DLD1 (cell line): ENCODE results near the gene LAMC2.
"Not testable (repeated sequence)": the region's sequence is repeated elsewhere in the genome, so short reads cannot be mapped to it uniquely, and the experiment has no call there.

Experiments used
- in situ Hi-C: cut with HindIII; loops from 2 replicates; pipeline ENCODE4 v1.10.0; 2017; ENCODE audit warnings: low sequenced_read_pairs

Gene LAMC2

DNA sequence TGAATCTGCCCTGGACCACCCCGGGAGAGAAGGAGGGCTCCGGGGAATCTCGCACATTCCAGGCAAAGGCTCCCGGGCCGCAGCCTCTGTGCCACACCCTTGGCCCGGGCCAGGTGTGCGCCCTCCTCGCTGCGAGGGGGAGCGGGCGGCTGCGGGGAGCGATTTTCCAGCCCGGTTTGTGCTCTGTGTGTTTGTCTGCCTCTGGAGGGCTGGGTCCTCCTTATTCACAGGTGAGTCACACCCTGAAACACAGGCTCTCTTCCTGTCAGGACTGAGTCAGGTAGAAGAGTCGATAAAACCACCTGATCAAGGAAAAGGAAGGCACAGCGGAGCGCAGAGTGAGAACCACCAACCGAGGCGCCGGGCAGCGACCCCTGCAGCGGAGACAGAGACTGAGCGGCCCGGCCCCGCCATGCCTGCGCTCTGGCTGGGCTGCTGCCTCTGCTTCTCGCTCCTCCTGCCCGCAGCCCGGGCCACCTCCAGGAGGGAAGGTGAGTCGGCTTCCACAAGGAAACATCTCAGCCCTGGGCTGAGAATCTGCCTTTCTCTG is at the start of gene LAMC2:
TSS of gene LAMC2 (plus strand) at position 324 of the 550 bp plus-strand sequence. CDS start at position 413, 89 bp downstream.
- in situ Hi-C loops = no loop called here

DNA sequence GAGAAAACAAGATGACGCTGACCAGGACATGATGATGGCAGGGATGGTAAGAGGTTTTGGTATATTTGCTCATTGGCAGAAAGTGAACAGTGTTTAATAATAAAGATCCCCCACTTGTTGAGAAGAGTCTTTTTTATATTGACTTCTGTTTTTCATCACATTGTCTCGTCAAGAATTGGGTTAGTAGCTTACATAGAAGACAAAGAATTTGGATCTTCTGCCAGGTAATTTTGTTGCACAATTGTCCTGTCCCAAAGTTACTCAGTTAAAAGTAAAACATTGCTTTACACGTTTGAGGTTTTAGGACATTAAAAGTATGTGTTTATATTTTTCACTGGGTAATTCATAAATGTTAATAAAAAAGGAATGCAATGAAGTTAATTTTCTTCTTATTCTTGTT is 48.3 kb upstream of the LAMC2 start:
- in situ Hi-C loops = loop anchor here (25.0 kb wide), 1 partner anchor 100 kb away; no protein-coding TSS in a partner anchor

DNA sequence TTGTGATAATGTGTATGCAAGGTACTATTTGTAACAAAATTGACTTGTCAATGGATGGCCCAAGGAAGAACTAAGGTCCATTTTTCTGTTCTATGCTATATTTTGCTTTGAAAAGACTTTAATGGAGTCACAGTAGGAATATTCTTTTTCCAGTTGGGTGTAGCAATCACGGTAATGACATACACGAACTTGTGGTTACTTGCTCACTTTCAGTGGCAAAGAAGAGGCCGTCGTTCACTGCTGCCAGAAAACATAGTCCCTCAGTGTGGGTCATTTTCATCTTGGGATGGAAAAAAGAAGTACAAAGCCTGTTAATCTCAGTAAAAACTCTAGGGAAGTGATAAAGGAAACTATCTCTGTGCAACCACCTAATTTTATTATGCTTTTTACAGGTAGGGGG is 47.8 kb upstream of the LAMC2 start:
- in situ Hi-C loops = loop anchor here (25.0 kb wide), 1 partner anchor 99 kb away; no protein-coding TSS in a partner anchor

DNA sequence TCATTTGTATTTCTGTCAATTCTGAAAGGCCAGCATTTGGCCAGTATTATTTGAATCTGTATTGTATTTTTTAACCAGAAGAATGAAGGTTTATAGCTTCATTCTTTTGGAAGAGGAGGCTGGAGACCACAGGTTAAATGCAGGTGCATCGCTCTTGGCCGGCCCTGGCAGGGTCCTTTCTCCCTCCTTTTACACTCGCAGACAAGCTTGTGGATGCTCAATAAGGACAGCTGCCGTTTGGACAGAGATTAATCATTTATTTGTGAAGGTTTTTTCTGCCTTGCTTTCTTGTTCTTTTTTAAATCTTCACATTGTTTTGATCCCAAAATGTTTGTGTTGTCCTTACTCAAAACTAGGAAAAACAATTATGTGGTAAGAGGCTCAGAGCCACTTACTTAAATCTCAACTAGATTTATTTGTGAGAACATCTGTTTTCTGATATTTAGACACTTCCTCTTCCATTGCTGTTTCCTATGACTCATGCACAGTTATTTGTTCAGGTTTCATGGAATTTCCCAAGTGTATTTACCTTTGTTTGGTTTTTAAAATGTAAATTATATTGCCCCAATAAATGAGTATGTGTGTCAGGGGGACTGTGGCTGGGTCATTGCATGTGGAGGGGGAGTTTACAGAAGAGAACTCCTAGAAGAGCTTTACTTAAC is 46.7 kb upstream of the LAMC2 start:
- in situ Hi-C loops = loop anchor here (25.0 kb wide), 1 partner anchor 98 kb away; no protein-coding TSS in a partner anchor

DNA sequence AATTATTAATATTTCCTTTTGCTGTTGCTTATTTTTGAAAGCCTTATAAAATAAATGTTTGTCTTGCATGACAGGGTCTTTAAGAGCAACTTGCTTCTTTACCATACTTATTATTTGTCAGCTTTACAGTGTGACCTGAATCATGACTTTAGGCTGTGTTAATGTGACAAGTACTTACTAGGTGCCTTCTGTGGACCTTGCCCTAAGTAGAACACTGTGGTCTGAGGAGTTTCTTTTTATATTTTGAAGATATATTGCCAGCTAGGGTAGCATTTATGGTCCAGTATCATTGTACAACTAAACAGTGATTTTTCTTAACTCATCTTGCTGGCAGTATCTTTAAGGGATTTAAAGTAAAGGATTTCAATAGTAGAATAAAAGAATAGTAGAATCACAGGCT is 45.4 kb upstream of the LAMC2 start:
- in situ Hi-C loops = loop anchor here (25.0 kb wide), 1 partner anchor 97 kb away; no protein-coding TSS in a partner anchor

DNA sequence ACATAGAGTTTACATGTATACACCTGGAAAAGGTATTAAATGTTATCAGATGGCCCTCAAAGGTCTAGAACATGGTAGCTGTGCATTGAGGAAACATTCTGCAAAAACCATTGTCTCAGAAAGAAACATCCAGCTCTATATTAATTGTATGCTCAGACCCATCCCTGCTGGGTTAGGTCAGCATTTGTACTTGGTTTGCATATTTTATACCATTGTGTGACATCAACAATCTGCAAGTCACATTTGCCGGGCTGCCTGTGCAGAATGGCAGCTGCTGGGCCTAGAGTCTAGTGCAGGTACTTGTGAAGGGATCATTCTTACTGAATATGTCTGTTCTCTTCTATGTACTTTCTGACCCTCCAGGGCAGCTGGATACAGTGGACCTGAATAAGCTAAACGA is 43.9 kb upstream of the LAMC2 start:
- in situ Hi-C loops = loop anchor here (25.0 kb wide), 1 partner anchor 95 kb away; no protein-coding TSS in a partner anchor

DNA sequence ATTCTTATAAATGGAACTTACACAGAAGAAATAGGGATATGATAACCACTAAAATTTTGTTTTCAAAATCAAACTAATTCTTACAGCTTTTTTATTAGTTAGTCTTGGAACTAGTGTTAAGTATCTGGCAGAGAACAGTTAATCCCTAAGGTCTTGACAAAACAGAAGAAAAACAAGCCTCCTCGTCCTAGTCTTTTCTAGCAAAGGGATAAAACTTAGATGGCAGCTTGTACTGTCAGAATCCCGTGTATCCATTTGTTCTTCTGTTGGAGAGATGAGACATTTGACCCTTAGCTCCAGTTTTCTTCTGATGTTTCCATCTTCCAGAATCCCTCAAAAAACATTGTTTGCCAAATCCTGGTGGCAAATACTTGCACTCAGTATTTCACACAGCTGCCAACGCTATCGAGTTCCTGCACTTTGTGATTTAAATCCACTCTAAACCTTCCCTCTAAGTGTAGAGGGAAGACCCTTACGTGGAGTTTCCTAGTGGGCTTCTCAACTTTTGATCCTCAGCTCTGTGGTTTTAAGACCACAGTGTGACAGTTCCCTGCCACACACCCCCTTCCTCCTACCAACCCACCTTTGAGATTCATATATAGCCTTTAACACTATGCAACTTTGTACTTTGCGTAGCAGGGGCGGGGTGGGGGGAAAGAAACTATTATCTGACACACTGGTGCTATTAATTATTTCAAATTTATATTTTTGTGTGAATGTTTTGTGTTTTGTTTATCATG is 42.3 kb upstream of the LAMC2 start:
- in situ Hi-C loops = loop anchor here (25.0 kb wide), 1 partner anchor 94 kb away; no protein-coding TSS in a partner anchor

DNA sequence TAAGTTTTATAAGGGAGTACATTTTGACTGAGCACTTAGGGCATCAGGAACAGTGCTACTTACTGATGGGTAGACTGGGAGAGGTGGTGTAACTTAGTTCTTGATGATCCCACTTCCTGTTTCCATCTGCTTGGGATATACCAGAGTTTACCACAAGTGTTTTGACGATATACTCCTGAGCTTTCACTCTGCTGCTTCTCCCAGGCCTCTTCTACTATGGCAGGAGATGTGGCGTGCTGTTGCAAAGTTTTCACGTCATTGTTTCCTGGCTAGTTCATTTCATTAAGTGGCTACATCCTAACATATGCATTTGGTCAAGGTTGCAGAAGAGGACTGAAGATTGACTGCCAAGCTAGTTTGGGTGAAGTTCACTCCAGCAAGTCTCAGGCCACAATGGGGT is 41.3 kb upstream of the LAMC2 start:
- in situ Hi-C loops = loop anchor here (25.0 kb wide), 1 partner anchor 93 kb away; no protein-coding TSS in a partner anchor

DNA sequence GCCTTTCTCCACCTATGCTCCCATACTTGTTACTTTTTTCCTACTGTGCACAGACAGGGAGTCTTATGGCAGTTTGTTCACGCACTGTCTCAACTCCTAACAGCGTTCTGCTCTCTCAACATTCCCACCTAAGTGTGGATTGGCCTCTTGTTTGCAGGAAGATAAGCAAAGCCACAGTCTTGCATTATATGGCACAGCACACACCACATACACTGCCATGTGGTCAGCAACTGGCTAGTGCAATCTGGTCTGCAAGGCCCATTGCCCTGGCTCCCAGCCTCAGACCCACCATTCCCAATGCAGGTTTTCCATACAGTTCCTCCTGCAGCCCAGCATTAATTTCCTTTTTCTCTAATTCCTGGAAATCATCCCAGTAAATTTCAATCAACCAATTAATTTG is 38.3 kb upstream of the LAMC2 start:
- in situ Hi-C loops = loop anchor here (25.0 kb wide), 1 partner anchor 90 kb away; no protein-coding TSS in a partner anchor

DNA sequence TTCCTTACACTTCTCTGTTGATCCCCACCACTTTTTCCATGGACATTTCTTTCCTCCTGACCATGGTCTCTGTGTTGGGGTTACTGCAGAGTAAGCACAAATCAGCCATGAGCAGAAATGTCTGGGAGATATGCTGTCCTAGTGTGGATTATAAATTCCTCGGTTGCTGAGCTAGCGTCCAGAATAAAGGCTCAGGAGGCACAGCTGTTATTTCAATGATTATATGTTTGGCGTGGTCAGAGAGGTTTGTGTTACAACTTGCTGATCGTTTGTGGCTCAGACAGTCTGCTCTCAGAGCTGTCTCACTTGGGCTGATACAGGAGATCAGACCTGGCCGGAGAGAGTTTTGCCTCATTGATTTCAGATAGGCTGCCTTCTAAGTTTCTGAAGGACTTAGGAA is 37.5 kb upstream of the LAMC2 start:
- in situ Hi-C loops = loop anchor here (25.0 kb wide), 1 partner anchor 89 kb away; no protein-coding TSS in a partner anchor

DNA sequence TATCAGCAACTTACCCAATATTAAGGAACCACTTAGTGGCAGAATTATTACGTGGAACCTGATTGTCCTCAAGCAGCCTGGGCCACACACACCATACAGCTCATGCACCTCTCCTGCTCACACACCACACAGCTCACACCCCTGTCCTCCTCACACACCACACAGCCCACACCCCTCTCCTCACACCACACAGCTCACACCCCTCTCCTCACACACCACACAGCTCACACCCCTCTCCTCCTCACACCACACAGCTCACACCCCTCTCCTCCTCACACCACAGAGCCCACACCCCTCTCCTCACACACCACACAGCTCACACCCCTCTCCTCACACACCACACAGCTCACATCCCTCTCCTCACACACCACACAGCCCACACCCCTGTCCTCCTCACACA is 36.8 kb upstream of the LAMC2 start:
- in situ Hi-C loops = loop anchor here (25.0 kb wide), 1 partner anchor 88 kb away; no protein-coding TSS in a partner anchor

DNA sequence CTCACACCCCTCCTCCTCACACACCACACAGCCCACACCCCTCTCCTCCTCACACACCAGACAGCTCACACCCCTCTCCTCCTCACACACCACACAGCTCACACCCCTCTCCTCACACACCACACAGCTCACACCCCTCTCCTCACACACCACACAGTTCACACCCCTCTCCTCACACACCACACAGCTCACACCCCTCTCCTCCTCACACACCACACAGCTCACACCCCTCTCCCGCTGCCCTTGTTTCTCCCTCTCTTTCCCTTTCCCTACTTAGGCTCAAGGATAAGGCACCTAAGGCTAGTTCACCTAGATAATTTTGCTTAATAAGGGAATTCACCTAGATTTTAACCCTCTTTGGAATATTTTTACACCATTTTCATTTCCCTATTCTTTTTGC is 36.0 kb upstream of the LAMC2 start:
- in situ Hi-C loops = not testable (repeated sequence)

DNA sequence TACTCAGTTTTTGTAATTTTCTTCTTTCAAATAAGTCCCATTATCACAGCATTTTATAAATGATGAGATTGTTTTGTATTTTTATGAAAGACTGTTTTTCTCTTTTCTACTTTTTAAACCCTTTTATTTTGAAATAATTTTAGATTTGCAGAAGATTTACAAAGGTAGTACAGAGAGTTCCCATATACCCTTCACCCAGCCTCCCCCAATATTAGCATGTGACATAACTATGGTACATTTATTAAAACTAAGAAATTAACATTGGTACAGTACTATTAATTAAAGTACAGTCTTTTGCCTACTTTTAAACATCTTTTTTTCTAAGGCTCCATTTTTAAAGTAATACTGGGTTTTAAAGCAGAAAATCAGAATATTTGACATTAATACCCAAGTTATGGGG is 35.6 kb upstream of the LAMC2 start:
- in situ Hi-C loops = no loop called here

DNA sequence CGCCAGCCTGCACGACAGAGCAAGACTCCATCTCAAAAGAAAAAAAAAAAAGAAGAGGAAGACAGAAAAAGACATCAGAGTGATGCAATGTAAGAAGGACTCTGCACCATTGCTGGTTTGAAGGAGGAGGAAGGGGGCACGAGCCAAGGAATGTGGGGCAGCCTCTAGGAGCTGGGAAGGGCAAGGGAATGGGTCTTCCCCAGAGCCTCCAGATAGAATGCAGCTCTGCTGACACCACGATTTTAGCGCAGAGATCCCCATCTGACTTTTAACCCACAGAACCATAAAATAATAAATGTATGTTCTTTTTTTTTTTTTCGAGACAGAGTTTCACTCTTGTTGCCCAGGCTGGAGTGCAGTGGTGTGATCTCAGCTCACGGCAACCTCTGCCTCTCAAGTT is 33.9 kb upstream of the LAMC2 start:
- in situ Hi-C loops = no loop called here

DNA sequence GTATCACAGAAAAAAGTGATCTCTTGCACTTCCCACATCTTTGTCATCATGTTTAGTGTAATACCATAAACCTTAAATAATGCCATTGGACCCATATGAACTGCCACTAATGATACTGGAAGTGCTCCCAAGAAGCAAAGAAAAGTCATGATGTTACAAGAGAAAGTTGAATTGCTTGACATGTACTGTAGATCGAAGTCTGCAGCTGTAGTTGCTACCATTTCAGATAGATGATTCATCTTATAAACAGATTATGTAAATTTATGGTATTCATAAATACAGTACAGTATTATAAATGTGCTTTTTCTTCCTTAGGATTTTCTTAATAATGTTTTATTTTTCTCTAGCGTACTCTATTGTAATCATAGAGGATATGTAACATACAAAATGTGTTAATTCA is 30.1 kb upstream of the LAMC2 start:
- in situ Hi-C loops = no loop called here

DNA sequence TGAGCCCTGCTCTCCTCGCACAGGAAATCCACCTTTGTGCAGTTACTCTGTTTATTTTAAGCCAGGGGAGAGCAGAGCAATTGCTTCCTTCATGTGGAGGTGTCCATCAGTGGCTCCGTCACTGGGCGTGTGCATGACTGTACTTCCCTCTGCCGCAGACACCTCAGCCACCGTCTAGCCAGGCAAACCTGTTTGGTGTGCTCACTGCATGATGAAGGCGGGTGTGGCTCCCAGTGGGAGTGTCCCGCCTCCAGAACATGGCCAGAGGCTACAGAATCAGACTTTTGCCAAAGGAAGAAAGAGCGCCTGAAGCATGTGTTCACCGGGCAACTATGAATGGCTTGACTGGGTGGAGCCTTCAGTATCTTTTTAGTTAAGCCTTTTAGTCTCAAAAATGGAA is 26.1 kb upstream of the LAMC2 start:
- in situ Hi-C loops = no loop called here

DNA sequence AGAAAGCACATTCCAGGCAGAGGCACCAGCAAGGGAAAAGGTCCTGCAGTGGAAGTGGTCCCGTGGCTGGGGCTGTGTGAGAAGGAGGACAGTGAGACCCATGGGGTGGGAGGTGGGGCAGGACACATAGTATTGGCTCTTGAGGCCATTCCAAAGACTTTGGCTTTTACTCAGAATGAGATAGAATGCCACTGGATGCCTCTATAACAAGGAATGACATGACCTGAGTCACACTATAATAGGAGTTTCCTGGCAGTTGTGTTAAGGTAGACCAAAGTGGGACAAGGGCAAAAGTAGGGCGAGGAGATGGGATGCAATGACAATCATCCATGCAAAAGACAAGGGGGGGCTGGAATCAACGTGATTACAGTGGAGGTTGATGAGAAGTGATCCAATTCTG is 24.7 kb upstream of the LAMC2 start:
- in situ Hi-C loops = no loop called here

DNA sequence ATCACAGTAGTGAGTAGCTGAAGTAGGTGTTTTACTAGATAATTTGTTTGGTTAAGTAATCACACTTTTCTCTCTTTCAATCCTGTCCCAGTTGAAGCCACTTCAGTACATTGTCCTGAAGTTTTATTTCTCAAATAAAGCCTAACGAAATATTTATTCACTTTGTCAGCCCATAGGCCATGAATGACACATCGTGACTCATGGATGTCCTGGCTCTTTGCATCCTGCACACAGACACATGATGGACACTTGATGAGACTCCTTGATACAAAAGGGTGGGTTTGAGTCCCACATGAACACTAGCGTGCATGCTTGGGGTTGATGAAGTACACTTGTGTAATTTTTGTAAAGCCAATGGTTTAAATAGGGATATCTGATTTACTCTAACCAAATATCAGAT is 22.7 kb upstream of the LAMC2 start:
- in situ Hi-C loops = no loop called here

DNA sequence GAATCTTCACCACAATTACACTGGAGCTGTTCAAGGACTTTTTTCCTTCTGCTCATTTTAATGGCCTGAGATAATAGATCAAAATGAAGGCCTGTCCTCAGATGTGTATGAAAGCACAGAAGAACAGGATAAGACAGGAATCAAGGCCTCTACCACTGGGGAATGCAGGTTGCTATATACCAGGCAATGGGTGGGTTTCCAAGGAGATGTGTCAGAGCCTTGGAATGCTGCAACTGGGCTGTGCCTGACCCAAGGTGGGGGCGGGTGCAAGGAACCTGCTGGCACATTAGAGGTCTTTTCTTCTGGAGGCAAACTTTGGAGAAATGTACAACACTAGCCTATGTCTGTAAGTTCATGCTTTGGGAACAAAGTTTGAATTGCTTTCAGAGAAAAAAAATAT is 21.7 kb upstream of the LAMC2 start:
- in situ Hi-C loops = no loop called here

DNA sequence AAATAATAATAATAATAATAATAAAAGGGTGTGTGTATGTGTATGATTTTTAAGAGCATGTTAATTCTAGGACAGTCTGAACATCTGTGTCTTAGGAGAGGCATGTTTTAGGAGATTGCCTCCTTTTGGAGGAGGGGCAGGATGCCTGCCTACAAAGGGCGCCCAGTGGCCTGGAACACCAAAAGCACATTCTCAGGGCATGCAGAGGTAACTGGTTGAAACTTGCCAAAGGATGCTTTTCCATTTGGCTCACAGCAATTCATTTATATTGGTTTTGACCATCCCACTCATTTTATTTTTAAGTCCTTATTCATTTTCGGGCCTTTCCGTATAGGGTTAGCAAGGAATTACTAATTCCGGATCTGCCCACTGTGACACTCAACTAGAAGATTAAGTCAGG is 21.1 kb upstream of the LAMC2 start:
- in situ Hi-C loops = no loop called here

DNA sequence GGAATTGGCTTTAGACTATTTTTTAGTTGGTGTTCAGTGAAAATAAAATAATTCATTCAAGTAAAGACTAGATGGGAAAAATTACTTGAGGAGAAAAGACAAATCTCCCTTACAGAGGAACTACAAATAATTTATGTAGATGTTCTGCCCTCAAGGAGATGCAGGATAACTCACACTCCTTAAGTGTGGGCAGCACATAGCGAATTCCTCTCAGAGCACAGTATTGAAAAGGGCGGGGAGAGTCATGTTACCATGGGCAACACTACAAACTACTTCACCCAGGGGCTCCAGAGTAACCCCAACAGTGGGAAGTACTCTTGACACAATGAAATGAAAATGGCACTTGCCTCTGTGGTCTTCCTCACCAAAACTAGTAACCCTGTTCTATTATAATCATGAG is 20.6 kb upstream of the LAMC2 start:
- in situ Hi-C loops = no loop called here

DNA sequence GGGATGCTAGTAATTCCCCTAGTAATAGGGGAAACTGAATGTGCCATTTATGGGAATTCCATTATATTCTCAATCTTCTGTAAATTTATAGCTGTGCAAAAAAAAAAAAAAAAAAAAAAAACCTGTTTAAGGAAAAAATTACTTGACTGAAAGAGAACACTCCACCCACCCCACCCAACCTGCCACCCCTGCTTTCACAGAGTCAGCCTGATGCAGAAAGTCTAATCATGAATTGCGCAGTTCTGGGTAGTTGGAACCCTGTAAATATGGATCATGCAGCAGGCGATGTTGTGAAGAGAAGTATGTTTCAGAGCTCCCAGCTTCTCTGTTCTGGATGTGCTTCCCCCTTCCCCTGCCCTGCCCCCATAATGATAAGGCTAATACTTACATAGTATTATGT is 19.6 kb upstream of the LAMC2 start:
- in situ Hi-C loops = no loop called here
